DND-41 (cell line): ENCODE results near the gene ATF2.

Experiments used
- CTCF ChIP-seq: IDR thresholded peaks from 2 replicates; pipeline ENCODE4 v1.5.1; 2012; ENCODE audit warnings: borderline replicate concordance, low read length, moderate library complexity, mild to moderate bottlenecking; ENCODE audit not compliant: poor library complexity, severe bottlenecking; ENCODE audit errors: extremely low read depth
- EZH2 ChIP-seq: IDR thresholded peaks from 3 replicates; pipeline ENCODE4 v1.6.1; 2012; ENCODE audit warnings: borderline replicate concordance, low read depth, mild to moderate bottlenecking, moderate library complexity, low read length, inconsistent platforms; ENCODE audit not compliant: severe bottlenecking

GRCh38 chr2:175143191-175143590, 24.8 kb downstream of the ATF2 start:
- TF ChIP-seq CTCF (no peak), EZH2 (no peak)
